Measurements from ENCODE around the gene AKIRIN1.
"Not testable (repeated sequence)": the region's sequence is repeated elsewhere in the genome, so short reads cannot be mapped to it uniquely, and the experiment has no call there.

DNA sequence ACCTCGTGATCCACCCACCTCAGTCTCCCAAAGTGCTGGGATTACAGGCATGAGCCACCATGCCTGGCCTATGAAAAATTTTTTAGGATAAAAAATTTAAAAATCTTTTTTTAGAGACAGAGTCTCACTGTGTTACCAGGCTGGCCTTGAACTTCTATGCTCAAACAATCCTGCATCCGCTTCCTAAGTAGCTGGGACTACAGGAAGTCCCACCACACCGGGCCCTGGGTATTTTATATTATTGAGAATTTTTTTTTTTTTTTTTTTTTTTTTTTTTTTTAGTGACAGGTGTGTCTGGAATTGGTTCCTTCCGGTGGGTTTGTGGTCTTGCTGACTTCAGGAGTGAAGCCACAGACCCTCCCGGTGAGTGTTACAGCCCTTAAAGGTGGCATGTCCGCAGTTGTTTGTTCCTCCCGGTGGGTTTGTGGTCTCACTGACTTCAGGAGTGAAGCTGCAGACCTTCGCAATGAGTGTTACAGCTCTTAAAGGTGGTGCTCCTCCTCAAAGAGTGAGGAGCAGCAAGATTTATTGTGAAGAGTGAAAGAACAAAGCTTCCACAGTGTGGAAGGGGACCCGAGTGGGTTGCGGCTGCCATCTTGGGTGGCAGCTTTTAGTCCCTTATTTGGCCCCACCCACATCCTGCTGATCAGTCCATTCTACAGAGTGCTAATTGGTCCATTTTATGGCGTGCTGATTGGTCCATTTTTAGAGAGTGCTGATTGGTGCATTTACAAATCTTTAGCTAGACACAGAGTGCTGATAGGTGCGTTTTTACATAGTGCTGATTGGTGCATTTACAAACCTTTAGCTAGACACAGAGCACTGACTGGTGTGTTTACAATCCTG, 13.5 kb upstream of the AKIRIN1 start:
- TF ChIP-seq, protein P1, sequence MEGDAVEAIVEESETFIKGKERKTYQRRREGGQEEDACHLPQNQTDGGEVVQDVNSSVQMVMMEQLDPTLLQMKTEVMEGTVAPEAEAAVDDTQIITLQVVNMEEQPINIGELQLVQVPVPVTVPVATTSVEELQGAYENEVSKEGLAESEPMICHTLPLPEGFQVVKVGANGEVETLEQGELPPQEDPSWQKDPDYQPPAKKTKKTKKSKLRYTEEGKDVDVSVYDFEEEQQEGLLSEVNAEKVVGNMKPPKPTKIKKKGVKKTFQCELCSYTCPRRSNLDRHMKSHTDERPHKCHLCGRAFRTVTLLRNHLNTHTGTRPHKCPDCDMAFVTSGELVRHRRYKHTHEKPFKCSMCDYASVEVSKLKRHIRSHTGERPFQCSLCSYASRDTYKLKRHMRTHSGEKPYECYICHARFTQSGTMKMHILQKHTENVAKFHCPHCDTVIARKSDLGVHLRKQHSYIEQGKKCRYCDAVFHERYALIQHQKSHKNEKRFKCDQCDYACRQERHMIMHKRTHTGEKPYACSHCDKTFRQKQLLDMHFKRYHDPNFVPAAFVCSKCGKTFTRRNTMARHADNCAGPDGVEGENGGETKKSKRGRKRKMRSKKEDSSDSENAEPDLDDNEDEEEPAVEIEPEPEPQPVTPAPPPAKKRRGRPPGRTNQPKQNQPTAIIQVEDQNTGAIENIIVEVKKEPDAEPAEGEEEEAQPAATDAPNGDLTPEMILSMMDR (IDR thresholded peaks at IDR 0.05; ENCODE audit: low read length) = not testable (repeated sequence)
- not testable (repeated sequence) for TF ChIP-seq EZH2 (IDR thresholded peaks at IDR 0.05; ENCODE audit: borderline replicate concordance, low read length)

All from OCI-LY1 (cell line).